ENCODE results near the gene ANKRD11.

DNA sequence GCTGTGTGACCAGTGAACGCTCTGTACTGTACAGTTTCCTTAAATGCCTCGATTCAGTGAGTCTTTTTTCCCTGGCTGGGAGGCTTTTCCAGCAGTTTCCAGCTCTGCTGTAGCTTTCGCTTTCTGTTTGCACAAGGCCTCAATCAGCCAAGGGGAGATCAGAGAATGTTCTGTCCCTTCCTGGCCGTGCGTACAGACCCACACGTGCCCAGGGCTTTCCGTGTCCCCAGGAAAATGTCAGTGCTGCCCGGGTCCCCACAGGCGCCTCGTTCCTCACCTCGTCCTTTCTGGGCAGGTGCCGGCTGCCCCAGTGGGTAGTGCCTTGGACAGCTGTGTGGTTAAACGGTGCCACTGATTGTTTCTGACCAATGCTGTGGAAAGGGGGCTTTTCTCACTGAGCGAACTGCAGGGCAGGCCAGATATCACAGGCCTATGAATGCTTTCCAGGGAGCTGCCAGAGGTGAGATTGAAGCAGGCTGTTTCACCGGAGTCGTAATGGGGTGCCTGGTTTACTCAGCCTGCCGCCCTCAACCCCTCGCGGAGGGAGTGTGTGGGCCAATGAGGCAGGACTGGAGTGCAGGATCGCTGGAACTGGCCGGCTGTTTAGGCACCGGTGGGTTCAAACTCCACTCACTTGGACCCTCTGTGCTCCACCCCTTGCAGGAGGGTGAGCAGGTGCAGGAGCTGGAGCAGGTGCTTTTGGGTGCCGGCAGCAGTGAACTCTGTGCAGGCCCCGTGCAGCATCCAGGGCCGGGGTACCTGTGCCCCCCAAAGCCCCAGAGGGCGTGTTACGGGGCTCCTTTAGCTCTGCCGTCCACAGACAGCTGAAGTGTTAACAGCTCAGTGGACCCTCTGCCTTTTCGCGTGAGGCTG, 228.4 kb downstream of the ANKRD11 start:
- TF ChIP-seq, protein P1, sequence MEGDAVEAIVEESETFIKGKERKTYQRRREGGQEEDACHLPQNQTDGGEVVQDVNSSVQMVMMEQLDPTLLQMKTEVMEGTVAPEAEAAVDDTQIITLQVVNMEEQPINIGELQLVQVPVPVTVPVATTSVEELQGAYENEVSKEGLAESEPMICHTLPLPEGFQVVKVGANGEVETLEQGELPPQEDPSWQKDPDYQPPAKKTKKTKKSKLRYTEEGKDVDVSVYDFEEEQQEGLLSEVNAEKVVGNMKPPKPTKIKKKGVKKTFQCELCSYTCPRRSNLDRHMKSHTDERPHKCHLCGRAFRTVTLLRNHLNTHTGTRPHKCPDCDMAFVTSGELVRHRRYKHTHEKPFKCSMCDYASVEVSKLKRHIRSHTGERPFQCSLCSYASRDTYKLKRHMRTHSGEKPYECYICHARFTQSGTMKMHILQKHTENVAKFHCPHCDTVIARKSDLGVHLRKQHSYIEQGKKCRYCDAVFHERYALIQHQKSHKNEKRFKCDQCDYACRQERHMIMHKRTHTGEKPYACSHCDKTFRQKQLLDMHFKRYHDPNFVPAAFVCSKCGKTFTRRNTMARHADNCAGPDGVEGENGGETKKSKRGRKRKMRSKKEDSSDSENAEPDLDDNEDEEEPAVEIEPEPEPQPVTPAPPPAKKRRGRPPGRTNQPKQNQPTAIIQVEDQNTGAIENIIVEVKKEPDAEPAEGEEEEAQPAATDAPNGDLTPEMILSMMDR (IDR thresholded peaks at IDR 0.05; ENCODE audit: low read length), result no peak
- TF ChIP-seq EZH2 (optimal IDR thresholded peaks at IDR 0.05; ENCODE audit: low read depth, low read length) (no peak), EZH2phosphoT487 (IDR thresholded peaks at IDR 0.05; ENCODE audit: low read length) (no peak)

Measured in MM.1S (cell line).